DMS53 treated with DMSO at 0.1 percent for 48 hours (cell line): ENCODE data around the gene SNAP47.

Experiments
- DNase-seq: peaks from one replicate; lab custom pipeline; 2025; ENCODE audit not compliant: unreplicated experiment; lab: John Stamatoyannopoulos, UW

SNAP47 gene

DNA sequence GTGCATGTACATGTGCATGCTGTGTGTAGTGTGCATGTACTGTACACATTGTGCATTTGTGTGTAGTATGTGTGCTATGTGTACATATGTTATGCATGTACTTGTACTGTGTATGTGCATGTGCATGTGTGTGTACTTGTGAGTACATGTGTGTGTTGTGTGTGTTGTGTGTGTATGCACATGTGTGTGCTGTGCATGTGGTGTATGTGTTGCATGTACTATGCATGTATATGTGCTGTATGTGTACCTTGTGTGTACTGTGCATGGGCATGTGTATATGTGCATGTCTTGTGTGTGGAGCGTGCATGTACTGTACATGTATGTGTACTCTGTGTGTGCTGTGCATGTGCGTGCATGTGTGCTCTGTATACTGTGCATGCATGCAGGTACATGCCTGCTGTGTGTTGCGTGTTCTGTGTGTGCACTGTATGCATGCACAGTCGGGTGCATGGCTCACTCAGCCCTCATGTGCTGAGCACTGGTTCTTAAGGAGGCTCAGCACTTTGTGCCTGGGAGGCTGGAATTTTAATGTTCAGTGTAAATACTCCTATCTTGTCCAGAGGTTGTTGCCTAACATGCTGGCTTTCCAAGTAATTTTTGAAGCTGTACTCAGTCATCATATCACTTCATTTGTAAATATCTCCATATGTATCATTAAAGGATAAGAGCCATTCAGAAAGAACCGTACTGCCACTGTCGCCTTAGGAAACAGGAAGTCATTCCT, 32.3 kb downstream of the SNAP47 start:
- no peak for DNase-seq

DNA sequence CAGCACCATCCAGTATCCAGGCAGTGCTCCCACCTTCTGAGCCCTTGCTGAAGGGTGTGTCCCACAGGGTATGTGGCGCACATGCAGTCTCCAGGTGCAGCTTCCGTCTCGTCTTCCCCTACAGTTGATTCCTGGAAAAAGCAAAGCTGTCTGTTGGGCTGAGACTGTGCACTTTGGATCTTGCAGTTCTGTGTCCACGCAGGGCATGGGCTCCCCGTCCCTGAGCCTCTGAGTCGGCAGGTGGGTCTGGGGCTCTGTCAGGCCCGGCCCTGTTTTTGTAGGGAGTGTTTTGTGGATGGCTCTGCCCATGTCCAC, 32.8 kb downstream of the SNAP47 start:
- DNase-seq, result peak; percentile 57

DNA sequence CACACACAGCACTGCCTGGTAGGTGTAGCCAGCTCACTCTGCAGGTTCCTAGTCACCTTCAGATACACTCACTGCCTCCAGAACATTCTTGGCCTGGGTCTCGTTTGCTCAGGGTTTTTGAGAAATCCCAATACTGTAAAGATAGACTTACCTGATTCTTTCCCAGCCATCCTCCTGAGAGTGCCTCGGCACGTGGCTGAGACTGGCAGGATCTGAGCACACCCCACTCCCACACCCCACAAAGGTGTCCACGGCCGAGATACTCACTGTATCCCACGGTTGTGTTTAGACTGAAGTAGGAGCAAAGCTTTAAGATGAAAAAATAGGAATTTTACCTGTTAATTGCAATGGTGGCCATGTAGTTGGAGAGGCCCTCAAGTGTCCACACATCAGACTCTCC, 33.4 kb downstream of the SNAP47 start:
- no peak for DNase-seq

DNA sequence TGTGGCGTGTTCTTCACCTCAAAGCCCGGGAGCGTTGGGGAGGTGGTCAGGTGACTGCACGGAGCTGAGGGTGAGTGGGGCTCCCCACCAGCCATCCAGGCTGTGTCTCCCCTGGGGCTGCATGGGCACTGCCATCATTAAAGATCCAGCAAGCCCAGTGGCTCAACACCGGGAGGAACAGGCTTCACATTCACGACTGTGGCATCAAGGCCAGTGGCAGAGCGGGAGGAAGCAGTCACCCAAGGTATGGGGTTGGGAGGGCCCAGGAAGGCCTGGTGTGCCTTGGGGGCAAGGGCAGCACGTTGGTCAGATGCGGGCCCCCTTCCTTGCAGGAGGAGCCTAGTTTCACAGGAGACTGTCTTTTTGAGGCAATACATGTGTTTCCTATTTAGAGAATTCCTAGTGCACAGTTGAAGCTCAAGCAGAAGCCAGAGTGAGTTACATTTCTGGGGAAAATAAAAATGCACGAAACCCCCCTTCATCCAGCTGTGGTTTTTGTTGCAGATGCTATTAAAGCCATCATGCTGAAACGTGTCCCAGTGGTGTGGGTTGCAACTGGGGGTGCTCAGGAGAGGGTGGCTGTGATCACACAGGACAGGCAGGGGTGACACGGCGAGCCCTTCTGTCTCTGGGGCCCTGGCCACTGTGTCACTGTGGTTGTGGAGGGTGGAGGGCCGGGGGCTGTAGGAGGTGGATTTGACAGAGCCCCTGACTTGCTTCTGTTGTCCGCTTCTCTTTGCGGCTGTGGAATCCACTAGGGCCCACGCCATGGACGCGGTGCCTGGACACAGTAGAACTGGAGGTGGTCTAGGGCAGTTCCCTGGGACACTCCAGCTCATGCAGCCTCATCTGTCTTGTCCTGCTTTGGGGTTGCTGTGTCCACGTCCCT, 34.1 kb downstream of the SNAP47 start:
- no peak for DNase-seq

DNA sequence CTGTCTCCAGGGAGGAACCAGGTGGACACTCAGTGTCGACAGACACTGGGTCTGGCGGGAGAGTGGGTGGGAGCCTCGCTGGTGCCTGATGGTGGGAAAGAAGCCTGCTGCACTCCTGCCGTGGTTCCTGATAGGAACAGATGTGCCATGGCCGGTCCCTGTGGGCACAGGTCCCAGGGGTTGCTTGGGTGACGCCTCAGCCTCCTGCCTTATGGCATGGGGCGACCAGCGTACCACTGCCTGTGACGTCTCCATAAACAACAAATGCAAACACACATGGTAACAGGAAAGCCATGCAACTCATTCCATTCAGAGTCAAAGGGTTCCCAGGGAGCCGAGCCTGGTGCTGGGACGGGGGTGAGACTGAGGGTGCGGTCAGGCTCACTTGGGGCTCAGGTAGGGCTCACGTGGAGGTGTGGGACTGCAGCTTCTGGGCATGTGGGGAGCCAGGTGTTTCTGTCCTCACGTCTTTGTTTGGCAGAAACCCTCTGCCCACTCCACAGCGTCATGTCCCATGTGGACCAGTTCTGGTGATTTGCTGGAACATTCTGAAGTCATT, 34.8 kb downstream of the SNAP47 start:
- DNase-seq, result no peak

DNA sequence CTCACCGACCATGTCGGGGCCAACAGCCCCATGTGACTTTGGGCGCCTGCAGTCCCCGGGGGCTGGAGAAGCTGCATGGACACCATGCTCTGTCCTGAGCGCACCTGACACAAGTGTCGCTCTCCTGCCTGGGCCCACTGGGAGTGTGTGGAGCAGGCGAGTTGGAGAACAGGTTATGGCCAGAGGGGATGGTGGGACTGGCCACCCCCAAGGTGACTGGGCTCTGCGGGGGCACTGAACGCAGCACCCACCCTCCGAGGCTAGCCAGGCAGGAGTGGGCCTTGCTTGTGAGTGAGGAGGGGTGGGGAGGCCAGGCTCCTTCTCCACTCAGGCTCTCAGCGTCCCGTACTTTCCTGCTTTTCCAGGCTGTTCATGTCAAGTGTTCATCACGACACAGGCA, 35.6 kb downstream of the SNAP47 start:
- DNase-seq, result no peak

DNA sequence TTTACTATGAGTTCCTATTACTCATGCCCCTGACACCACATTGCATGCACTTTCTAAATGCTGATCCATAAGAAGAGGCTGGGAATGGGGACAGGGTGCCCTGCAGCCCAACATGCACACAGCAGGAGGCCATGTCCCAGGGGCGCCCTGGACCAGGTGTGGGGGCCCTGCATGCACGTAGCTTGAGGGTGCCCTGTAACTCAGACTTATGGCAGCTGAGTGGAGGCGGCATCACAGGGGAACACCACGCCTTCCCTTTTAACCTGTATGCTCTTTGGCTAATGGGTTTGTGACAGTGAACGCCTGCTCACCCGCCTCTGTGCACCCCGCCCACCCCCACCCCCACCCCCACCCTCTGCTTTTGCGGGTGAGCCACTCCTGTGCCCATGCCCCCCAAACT, 36.1 kb downstream of the SNAP47 start:
- DNase-seq, result no peak

DNA sequence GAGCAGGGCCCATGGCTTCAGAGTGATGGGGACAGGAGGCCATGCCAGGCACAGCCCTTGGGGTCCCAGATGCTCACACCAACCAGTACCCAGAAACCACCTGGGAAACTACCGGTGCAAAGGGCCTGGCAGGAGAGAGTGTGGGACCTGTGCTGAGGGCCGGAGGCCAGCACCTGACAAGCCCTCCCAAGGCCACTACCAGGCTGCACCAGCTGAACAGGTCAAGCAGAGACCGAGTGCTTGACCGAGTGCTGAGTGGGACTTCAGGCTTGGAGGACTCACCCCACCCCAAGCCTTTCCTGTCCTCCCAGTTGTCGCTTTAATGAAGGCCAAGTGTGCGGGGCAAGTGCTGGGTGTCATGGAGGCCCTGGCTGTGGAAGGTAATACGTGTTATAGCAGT, 36.5 kb downstream of the SNAP47 start:
- DNase-seq, result no peak

DNA sequence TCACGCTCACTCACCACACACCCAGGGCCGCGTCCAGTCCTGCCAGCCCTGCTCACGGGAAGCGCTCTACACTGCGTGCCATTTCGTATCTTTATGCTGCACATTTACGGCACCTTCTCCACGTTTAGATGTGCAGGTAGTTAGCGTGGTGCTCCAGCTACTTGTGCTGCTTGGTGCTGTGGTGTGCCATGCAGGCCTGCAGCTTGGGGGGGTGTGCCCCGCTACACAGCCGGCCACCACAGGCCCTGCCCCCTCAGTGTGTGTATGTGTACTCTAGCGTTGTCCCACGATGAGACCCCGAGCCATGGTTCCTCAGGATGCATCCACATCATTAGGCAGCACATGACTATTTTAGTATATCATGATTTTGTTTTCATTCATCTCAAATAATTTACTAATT, 38.3 kb downstream of the SNAP47 start:
- peak; percentile 59 for DNase-seq

DNA sequence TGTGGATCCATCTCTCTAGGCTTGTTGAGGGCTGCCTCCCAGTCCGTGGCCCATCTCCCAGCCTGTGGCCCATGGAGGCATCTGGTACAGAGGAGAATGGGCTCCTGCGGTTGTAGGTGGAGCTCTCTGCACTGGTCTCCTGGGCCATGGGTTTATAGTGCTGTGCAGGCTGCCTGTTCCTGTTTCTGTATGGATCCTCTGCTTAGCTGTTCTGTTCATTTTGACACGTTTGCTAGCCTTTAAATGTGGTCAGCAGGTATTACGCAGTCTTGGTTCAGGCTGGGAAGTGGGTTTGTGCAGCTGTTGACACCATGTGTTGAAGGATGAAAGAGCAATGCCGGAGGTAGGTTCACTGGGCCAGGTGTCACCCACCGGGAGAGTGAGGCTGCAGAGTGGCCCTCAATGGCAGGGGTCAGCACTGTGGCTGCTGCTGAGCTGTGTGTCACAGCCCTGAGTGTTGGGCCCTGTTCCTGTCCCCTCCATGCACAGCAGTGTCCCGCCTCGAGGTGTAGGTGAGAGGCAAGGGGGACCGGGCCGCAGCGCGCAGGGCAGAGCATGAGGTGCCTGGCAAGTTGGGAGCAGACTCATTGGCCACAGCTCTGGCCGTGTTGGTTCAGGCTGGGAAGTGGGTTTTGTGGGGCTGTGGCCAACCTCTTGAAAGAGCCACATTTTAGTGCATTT, 39.0 kb downstream of the SNAP47 start:
- peak; percentile 78 for DNase-seq

DNA sequence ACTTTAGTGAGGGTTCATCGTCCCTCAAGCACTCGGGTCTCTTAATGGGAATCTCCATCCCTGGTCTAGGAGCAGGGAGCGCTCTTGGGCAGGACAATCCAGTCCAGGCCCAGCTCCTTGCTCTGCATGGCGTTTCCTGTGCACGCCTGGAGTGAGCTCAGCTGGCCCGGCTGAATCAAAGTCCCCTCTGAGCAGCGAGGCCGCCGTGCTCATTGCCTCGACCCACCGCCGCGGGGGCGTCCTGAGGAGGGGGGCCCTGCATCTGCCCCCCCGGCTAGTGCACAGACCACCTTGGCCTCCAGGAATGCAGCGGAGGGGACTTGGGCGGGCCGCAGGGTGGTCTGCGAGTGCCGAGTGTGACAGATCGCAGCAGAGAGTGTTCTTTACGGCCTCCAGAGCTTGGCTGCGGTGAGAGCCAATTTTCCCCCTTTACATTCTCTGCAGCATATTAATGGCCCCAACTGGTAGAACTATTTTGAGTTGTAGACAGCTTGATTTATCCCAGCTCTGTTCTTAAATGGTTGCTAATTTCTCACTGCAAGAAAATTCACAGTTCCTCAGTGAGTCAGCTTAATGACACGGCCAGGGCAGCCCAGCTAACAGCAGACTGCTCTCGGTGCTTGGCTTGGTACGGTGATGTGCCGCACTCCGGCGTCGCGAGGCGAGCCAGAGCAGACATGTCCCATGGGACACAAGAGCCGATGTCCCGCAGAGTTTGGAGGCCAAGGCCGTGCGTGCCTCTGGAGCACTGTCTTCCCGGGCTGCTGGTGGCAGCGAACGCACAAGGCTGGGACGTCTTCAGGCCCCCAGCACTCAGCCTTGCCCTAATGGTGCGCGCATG, 39.8 kb downstream of the SNAP47 start:
- no peak for DNase-seq

DNA sequence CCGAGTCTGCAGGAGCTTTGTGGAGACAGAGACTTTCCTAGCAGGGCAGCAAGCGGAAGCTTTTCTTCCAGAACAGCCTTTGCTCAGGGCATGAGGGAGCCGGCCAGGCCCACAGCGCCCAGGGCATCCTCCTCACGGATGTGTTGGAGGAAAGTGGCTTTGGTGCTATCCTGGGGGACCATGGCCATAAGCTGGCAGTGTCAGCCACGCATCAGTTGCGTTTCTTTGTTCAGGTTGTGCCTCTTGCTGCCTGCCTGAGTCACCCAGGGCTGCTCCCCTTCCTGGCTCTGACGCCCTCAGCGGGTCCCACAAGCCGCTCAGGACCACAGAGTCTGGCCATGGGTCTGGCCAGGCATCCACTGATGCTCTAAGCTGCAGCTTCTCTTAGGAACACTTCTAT, 40.6 kb downstream of the SNAP47 start:
- DNase-seq, result no peak

DNA sequence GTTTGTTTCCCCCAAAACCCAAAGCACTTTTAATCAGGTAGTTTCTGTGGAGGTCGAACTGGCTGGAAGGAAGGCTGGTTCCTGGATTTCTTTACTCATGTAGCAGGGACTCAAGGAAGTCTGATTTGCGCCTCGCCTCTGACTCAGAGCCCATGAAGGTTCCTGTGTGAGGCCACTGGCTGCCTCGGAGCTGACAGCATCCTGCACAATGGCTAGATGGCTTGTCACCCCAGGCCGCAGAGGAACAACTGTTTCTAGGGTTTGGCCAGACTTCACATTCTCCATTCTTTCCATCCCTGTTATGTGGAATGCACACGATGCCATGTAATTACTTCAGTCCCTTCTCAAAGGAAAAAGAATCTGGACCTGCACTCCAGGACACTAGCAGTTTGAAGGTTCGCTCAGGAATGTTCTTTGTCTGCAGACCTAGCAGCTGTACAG, 41.1 kb downstream of the SNAP47 start:
- no peak for DNase-seq

DNA sequence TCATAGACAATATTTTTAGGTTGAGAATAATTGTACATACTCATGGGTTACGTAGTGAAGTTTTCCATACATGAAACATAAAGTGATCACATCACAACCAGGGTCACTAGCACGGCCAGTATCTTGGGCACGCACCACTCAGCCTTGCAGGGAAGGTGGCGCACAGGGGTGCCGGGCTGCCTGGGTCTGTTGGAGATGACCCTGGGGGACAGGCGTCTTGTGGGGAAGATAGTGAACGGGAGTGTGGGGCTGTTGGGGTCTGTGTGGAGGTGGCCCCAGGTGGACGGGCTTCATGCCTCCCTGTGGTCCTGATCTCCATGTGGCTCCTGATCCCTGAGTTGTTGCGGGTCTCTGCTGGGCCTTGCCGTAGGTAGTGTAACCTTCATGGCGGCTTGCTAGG, 41.9 kb downstream of the SNAP47 start:
- DNase-seq, result no peak

DNA sequence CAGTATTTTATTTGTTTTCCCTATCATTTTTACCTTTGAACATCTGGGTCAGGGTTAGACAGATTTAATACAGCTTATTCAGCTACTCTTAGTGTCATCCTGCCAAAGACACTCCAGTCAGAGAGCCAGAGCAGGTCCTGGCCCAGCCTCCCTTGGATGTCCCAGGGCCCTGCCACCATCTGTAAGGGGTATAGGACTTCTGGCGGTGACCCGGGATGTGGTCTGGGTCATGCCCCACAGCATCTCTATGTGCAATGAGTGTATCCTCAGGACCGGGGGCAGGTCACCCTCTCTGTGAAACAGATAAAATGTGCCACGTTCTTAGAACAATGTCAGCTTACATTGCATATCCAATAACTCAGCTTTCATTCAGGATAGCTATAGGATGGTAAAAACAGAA, 42.4 kb downstream of the SNAP47 start:
- DNase-seq, result no peak

DNA sequence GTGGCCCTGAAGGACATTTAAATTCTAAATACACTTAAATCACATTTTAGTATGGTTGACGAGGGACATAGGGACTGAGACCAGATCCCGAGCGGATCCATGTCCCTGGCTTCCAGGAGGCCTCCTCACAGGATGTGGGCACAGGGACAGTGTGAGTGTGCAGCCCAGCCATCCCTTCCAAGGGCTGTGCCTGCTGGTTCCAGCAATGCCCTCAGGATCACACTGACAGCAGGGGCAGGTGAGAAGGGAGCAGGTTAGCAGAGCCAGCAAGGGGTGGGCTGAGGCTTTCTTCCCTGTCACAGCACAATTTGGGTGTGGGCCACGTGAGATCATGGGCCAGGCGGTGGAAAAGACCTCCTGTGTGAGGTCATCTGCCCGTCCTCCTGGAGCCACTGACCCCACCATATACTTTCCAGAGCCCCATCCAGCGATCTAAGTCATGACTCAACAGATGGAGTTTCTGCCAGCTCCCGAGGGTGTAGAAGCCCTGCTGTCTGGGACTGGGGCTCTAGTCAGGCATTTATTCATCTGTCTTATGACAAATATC, 43.2 kb downstream of the SNAP47 start:
- no peak for DNase-seq

DNA sequence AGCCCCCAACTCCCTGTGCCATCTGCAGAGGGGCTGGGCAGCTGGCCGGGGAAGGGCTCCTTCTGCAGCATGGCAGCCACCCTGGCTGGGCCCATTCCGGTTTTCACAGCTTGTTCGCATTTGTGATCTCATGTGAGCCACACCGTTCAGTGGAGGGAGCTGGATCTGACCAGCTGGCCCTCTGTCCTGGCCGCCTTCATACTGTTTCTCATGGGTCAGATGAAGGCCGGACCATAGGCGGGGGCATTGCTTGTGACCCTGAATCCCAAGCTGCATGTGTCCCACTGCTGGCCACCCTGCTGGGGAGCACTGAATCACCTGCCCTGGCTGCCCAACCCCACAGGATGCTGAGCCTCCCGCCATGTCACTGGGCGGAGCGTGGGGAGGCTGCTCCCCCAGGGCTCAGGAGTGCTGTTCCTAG, 43.8 kb downstream of the SNAP47 start:
- DNase-seq, result no peak

DNA sequence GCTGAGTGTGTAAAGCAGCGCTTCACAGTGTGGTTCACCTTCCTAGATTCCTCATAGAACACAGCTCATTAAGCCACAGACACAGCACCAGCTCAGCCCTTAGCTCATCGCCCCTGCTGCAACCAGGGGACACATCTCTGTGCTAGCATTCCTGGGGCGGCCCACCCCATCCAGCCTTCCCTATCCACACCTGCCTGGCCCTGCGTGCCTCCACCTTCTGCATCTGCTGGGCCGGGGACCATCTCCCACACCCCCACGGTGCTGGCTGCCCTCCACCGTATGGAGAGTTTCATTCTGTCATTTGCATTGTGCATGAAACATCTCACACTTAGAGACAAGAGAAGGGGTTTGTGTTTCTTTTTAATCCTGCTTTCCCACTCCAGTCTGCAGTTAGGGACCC, 44.5 kb downstream of the SNAP47 start:
- DNase-seq, result no peak

DNA sequence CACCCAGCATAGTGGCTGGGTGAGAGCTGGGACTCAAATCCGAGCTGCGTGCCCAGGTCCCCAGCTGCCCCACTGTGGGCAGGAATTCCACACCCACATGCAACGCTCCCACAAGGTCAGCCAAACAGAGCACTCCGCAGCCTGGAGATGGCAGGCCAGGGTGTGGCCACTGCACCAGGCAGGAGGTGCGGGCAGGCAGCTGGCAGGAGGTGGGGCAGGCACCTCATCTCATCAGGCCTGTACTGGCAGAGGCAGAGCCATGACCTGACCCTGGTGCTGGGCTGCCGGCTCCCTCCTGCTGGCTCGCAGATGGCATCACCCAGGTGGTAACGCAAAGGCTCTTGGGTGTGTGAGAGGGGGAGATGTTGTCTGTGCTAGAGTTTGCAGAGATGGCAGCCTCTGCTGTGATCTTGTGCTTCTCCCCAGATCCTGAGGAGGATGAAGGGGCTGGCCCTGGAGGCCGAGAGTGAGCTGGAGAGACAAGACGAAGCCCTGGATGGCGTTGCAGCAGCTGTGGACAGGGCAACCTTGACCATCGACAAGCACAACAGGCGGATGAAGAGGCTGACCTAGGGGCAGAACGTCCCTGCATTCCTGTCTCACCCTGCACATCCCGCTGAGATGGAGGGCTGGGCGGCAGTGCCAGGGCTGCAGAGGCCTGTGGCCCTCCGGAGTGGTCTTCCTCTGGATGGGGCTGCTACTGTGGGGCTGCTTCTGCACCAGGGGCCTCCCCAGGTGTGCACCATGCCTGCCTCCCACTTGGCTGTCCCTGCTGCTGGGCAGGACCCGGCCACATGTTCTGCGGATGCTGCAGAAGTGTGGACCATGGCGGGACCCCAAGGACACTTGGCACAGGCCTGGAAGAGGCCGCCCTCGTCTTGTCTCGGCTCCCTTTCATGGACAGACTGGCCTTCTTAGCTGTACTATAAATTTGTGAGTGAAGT, 45.1 kb downstream of the SNAP47 start:
- DNase-seq, result no peak
